PFSK-1 (cell line): Measurements from ENCODE around the gene SLC37A2.

ENCODE experiments used
- SIN3A ChIP-seq: IDR thresholded peaks from 2 replicates; pipeline ENCODE4 v1.6.1; 2012; ENCODE audit warnings: mild to moderate bottlenecking, low read length, moderate library complexity, borderline replicate concordance; ENCODE audit not compliant: insufficient read depth
- TAF1 ChIP-seq: IDR thresholded peaks from 2 replicates; pipeline ENCODE4 v1.6.1; 2012; ENCODE audit warnings: low read length, control low read depth, borderline replicate concordance; ENCODE audit not compliant: insufficient read depth
- TF ChIP-seq, protein P1 (sequence below), 2 experiments: IDR thresholded peaks; 2 replicates each; pipeline versions ENCODE4 v1.6.1 to v1.8.0; 2011 to 2012; ENCODE audit warnings: low read depth in 2 of 2, low read length in 2 of 2, control low read depth in 1 of 2, inconsistent platforms in 1 of 2, mild to moderate bottlenecking in 1 of 2, moderate library complexity in 1 of 2; ENCODE audit not compliant: insufficient read depth in 1 of 2

DNA sequence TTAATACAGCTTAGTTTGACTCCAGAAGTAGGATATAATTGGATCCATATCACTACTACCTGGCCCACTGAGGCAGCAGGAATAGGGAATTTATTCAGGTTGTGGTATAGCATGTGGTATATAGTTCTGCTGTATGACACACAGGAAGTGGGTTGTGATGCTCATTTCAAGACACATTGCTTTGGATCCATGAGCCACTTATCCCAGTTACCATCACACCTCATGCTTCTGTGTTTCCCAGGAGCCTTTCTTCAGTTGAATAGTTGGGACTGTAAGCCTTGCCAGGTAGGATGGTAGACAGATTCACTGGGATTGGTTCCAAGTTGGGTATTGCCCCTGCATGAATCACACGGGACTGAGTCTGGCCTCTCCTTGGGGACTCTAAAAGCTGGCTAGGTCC lies 9.9 kb upstream of the SLC37A2 start:
- TF ChIP-seq TAF1 (no peak), SIN3A (no peak)
- TF ChIP-seq, protein P1, sequence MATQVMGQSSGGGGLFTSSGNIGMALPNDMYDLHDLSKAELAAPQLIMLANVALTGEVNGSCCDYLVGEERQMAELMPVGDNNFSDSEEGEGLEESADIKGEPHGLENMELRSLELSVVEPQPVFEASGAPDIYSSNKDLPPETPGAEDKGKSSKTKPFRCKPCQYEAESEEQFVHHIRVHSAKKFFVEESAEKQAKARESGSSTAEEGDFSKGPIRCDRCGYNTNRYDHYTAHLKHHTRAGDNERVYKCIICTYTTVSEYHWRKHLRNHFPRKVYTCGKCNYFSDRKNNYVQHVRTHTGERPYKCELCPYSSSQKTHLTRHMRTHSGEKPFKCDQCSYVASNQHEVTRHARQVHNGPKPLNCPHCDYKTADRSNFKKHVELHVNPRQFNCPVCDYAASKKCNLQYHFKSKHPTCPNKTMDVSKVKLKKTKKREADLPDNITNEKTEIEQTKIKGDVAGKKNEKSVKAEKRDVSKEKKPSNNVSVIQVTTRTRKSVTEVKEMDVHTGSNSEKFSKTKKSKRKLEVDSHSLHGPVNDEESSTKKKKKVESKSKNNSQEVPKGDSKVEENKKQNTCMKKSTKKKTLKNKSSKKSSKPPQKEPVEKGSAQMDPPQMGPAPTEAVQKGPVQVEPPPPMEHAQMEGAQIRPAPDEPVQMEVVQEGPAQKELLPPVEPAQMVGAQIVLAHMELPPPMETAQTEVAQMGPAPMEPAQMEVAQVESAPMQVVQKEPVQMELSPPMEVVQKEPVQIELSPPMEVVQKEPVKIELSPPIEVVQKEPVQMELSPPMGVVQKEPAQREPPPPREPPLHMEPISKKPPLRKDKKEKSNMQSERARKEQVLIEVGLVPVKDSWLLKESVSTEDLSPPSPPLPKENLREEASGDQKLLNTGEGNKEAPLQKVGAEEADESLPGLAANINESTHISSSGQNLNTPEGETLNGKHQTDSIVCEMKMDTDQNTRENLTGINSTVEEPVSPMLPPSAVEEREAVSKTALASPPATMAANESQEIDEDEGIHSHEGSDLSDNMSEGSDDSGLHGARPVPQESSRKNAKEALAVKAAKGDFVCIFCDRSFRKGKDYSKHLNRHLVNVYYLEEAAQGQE (IDR thresholded peaks at IDR 0.05; ENCODE audit: insufficient read depth in 1 of 2, low read depth in 2 of 2, low read length in 2 of 2) = no peak
